ENCODE data around the gene CYSTM1. TPM values are rescaled to one million over a fixed set of nuclear protein-coding genes. Genes with fewer than 3 reads are reported as not detected.

CYSTM1 gene
- total and polyA plus RNA-seq, 3 donors from 2014 or later = 33.5 to 115 (median 43.6) TPM

- no peaks in the 10 kb centered on the region for H3K9me3 ChIP-seq
- H3K4me1 ChIP-seq = peaks cover 8% of the 10 kb centered on the region
- no peak for DNase-seq
- no peak overlapping the region for H3K4me3 ChIP-seq
- WGBS, 2 donors = 75 to 90% methylated on average over 2 of the region's 2 CpGs
- H3K36me3 ChIP-seq (ENCODE audit: low read depth, missing control alignments) = no peaks in the 10 kb centered on the region
- no peaks in the 10 kb centered on the region for H3K27me3 ChIP-seq
- TF ChIP-seq POLR2A (IDR thresholded peaks at IDR 0.05) (no peak), CTCF (IDR thresholded peaks at IDR 0.05) (no peak)
- intact Hi-C loops (cut with DNase I; ENCODE audit: low total_unique reads) = no loop called here
- no peak overlapping the region for H3K27ac ChIP-seq
Observed at GRCh38 chr5:140172483-140172882, 2.5 kb upstream of the CYSTM1 start.

- Histone ChIP-seq H3K4me3 (peak overlapping the region in 1 of 2 donors; percentile 96), H3K36me3 (ENCODE audit: low read depth, missing control alignments) (no peaks in the 10 kb centered on the region), H3K27me3 (no peaks in the 10 kb centered on the region), H3K4me1 (peaks cover 12% of the 10 kb centered on the region), H3K27ac (peak overlapping the region in 1 of 2 donors; percentile 98), H3K9me3 (no peaks in the 10 kb centered on the region)
- no peak for DNase-seq
- TF ChIP-seq CTCF (IDR thresholded peaks at IDR 0.05) (no peak), POLR2A (IDR thresholded peaks at IDR 0.05) (no peak)
- 52 to 70% methylated on average over 2 of the region's 2 CpGs for WGBS, 2 donors
- intact Hi-C loops (cut with DNase I; ENCODE audit: low total_unique reads) = no loop called here
Observed at GRCh38 chr5:140174014-140174413, 974 bp upstream of the CYSTM1 start.

- WGBS, 2 donors = 0 to 1% methylated on average over 20 to 34 of the region's 58 CpGs
- H3K27ac ChIP-seq = peak overlapping the region; percentile 98 to 99
- intact Hi-C loops (cut with DNase I; ENCODE audit: low total_unique reads) = no loop called here
- H3K36me3 ChIP-seq (ENCODE audit: low read depth, missing control alignments) = no peaks in the 10 kb centered on the region
- TF ChIP-seq CTCF (IDR thresholded peaks at IDR 0.05) (no peak), POLR2A (IDR thresholded peaks at IDR 0.05) (no peak)
- H3K27me3 ChIP-seq = no peaks in the 10 kb centered on the region
- peak; percentile 80 for DNase-seq
- peak overlapping the region; percentile 88 to 96 for H3K4me3 ChIP-seq
- no peaks in the 10 kb centered on the region for H3K9me3 ChIP-seq
- H3K4me1 ChIP-seq = peaks cover 12% of the 10 kb centered on the region
Observed at GRCh38 chr5:140175367-140176030, 511 bp downstream of the CYSTM1 start.

GRCh38 chr5:140176031-140176387 lies 1.0 kb downstream of the CYSTM1 start:
- no peaks in the 10 kb centered on the region for H3K27me3 ChIP-seq
- TF ChIP-seq POLR2A (IDR thresholded peaks at IDR 0.05) = no peak
- intact Hi-C loops (cut with DNase I; ENCODE audit: low total_unique reads) = no loop called here
- no peaks in the 10 kb centered on the region for H3K9me3 ChIP-seq
- no peaks in the 10 kb centered on the region for H3K36me3 ChIP-seq (ENCODE audit: low read depth, missing control alignments)
- peaks cover 14% of the 10 kb centered on the region for H3K4me1 ChIP-seq
- peak overlapping the region; percentile 98 to 99 for H3K27ac ChIP-seq
- H3K4me3 ChIP-seq = peak overlapping the region; percentile 88 to 96
- DNase-seq = no peak
- WGBS, 2 donors = 7 to 23% methylated on average over 4 of the region's 4 CpGs

GRCh38 chr5:140178086-140178410 lies 3.1 kb downstream of the CYSTM1 start:
- intact Hi-C loops (cut with DNase I; ENCODE audit: low total_unique reads) = no loop called here
- Histone ChIP-seq H3K36me3 (ENCODE audit: low read depth, missing control alignments) (no peaks in the 10 kb centered on the region), H3K27me3 (no peaks in the 10 kb centered on the region), H3K4me1 (peaks cover 23% of the 10 kb centered on the region), H3K27ac (peak overlapping the region; percentile 56 to 98), H3K4me3 (no peak overlapping the region), H3K9me3 (no peaks in the 10 kb centered on the region)
- no peak for DNase-seq
- WGBS, 2 donors = 33 to 38% methylated on average over 1 of the region's 1 CpG
- TF ChIP-seq CTCF (IDR thresholded peaks at IDR 0.05) (no peak), POLR2A (IDR thresholded peaks at IDR 0.05) (no peak)
